ENCODE data around the gene CDKAL1.
"Not testable (repeated sequence)": the region's sequence is repeated elsewhere in the genome, so short reads cannot be mapped to it uniquely, and the experiment has no call there.

The CDKAL1 gene

DNA sequence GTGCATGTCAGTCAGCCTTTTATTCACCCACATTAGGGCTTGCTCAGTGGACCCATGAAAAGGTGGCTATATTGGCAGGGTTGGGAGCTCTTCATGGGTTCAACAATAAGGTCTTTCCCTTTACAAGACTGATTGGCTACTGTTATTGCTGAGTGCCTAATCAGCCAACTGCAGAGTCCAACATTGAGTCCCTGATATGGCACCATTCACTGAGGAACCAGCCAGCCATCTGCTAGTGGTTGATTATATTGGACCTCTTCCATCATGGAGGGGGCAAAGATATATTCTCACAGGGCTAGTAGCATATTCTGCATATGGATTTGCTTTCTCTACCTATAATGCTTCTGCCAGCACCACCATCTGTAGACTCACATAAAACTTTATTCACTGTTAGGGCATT lies 69.9 kb downstream of the CDKAL1 start:
- no peak for TF ChIP-seq FOXA1 (IDR thresholded peaks at IDR 0.05)
- no peak for TF ChIP-seq FOXM1 (IDR thresholded peaks at IDR 0.05; ENCODE audit: borderline replicate concordance)
- no peak for TF ChIP-seq LEF1 (IDR thresholded peaks at IDR 0.05; ENCODE audit: borderline replicate concordance)
- TF ChIP-seq BHLHE40 (IDR thresholded peaks at IDR 0.05; ENCODE audit: borderline replicate concordance), result no peak
- TF ChIP-seq HDGF (IDR thresholded peaks at IDR 0.05; ENCODE audit: borderline replicate concordance), result no peak
- ChIA-PET POLR2A (no interaction called here), CTCF (no interaction called here)
- DNase-seq (ENCODE audit: extremely low spot score), result no peak

DNA sequence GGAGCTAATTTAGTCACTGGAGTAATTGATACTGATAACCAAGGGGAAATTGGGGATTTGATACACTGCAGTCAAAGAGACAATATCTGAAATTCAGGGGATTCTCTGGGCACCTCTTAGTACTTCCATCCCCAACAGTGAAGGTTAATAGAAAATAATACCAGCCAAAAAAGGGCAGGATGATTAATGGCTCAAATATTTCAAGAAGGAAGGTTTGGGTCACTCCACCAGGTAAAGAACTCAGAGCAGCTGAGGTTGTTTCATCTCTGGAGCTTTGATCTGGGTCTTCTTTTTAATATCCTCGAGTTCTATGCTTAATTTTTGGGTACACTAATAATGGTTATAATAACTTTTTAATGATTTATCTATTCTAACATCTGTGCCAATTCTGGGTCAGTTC lies 70.8 kb downstream of the CDKAL1 start:
- DNase-seq (ENCODE audit: extremely low spot score), result no peak
- TF ChIP-seq BHLHE40 (IDR thresholded peaks at IDR 0.05; ENCODE audit: borderline replicate concordance), result no peak
- no peak for TF ChIP-seq FOXA1 (IDR thresholded peaks at IDR 0.05)
- TF ChIP-seq LEF1 (IDR thresholded peaks at IDR 0.05; ENCODE audit: borderline replicate concordance), result no peak
- TF ChIP-seq SUZ12 (IDR thresholded peaks at IDR 0.05), result no peak
- ChIA-PET CTCF (no interaction called here), POLR2A (no interaction called here)

DNA sequence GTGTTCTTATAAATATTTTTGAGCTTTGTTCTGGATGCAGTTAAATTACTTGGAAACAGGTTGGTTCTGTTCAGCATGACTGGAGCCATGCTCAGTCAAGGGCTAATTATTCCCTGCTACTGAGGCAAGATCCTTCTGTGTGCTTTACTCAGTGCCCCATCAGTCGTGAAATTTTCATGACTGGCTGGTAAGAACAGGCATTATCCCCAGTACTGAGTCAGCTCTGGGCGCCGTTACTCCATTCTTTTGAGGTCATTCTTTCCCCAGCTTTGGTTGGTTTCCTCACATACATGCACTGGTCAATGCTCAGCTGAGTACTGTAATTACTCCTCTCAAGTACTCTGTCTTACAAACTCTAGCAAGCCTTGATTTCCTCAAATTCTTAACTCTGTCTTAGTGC lies 71.3 kb downstream of the CDKAL1 start:
- no peak for DNase-seq (ENCODE audit: extremely low spot score)
- ChIA-PET POLR2A (no interaction called here), CTCF (no interaction called here)
- no peak for TF ChIP-seq SUZ12 (IDR thresholded peaks at IDR 0.05)
- no peak for TF ChIP-seq FOXK2 (IDR thresholded peaks at IDR 0.05)
- TF ChIP-seq, protein P1, sequence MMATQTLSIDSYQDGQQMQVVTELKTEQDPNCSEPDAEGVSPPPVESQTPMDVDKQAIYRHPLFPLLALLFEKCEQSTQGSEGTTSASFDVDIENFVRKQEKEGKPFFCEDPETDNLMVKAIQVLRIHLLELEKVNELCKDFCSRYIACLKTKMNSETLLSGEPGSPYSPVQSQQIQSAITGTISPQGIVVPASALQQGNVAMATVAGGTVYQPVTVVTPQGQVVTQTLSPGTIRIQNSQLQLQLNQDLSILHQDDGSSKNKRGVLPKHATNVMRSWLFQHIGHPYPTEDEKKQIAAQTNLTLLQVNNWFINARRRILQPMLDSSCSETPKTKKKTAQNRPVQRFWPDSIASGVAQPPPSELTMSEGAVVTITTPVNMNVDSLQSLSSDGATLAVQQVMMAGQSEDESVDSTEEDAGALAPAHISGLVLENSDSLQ (IDR thresholded peaks at IDR 0.05), result no peak
- TF ChIP-seq ARNT (IDR thresholded peaks at IDR 0.05), result no peak
- TF ChIP-seq L3MBTL2 (conservative IDR thresholded peaks at IDR 0.05), result no peak
- no peak for TF ChIP-seq ELF4 (IDR thresholded peaks at IDR 0.05)
- TF ChIP-seq BHLHE40 (IDR thresholded peaks at IDR 0.05; ENCODE audit: borderline replicate concordance), result no peak
- TF ChIP-seq FOXA1 (IDR thresholded peaks at IDR 0.05), result no peak
- no peak for TF ChIP-seq SP1 (IDR thresholded peaks at IDR 0.05)
- no peak for TF ChIP-seq LEF1 (IDR thresholded peaks at IDR 0.05; ENCODE audit: borderline replicate concordance)
- no peak for TF ChIP-seq HDGF (IDR thresholded peaks at IDR 0.05; ENCODE audit: borderline replicate concordance)
- no peak for TF ChIP-seq FOXM1 (IDR thresholded peaks at IDR 0.05; ENCODE audit: borderline replicate concordance)
- no peak for TF ChIP-seq CTBP1 (IDR thresholded peaks at IDR 0.05; ENCODE audit: borderline replicate concordance)
- TF ChIP-seq NFRKB (IDR thresholded peaks at IDR 0.05), result no peak
- no peak for TF ChIP-seq TARDBP (IDR thresholded peaks at IDR 0.05)
- TF ChIP-seq ZNF384 (IDR thresholded peaks at IDR 0.05), result no peak

DNA sequence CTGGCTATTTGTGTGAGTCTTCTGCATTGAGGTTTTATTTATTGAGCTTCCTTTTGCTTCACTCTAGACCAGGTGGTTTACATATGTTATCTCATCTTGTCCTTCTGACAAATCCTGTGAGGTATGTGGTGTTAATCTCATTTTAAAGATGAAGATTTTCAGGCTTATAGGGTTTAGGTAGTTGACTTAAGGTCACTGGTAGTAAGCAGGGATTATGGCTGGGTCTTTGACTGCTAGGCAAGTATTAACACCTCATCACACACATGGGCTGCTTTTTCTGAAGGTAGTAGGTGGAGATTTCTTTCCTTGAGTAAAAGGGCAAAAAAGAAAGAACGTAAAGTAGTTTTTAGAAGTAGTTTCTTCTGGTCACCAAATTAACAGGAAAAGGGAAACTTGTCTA lies 72.6 kb downstream of the CDKAL1 start:
- CTCF ChIA-PET, result no interaction called here
- POLR2A ChIA-PET, result no interaction called here

DNA sequence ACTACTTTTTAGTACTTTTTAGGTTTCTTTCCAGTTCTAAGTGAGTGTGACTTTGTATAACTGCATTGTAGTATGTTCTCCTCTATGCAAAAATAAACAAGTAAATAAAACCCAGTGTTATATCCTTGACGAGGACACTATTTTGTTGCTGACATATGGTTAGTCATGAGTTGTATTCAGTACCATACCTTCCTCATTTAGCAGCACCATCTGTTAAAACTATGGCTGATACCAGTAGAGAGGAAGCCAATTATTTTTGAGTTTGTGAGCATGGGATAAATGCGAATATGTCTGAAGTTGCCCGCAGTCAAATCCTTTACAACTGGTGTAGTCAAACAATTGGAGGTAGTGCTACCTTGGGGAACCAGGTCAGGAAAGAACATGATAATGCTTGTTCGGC lies 74.1 kb downstream of the CDKAL1 start:
- TF ChIP-seq NFRKB (IDR thresholded peaks at IDR 0.05) (no peak), LEF1 (IDR thresholded peaks at IDR 0.05; ENCODE audit: borderline replicate concordance) (no peak), L3MBTL2 (conservative IDR thresholded peaks at IDR 0.05) (no peak)
- TF ChIP-seq, protein P1 (IDR thresholded peaks at IDR 0.05), result no peak
- CTCF ChIA-PET, result no interaction called here
- POLR2A ChIA-PET, result no interaction called here
- DNase-seq (ENCODE audit: extremely low spot score), result no peak

More for the DNA sequence above, 72.6 kb downstream of the CDKAL1 start:
- DNase-seq (ENCODE audit: extremely low spot score), result no peak
- TF ChIP-seq BHLHE40 (IDR thresholded peaks at IDR 0.05; ENCODE audit: borderline replicate concordance) (no peak), HDGF (IDR thresholded peaks at IDR 0.05; ENCODE audit: borderline replicate concordance) (no peak), NFRKB (IDR thresholded peaks at IDR 0.05) (no peak), FOXM1 (IDR thresholded peaks at IDR 0.05; ENCODE audit: borderline replicate concordance) (no peak), L3MBTL2 (conservative IDR thresholded peaks at IDR 0.05) (no peak), TARDBP (IDR thresholded peaks at IDR 0.05) (no peak), ZNF384 (IDR thresholded peaks at IDR 0.05) (no peak), CTBP1 (IDR thresholded peaks at IDR 0.05; ENCODE audit: borderline replicate concordance) (no peak), SP1 (IDR thresholded peaks at IDR 0.05) (no peak), ARNT (IDR thresholded peaks at IDR 0.05) (no peak), SUZ12 (IDR thresholded peaks at IDR 0.05) (no peak), LEF1 (IDR thresholded peaks at IDR 0.05; ENCODE audit: borderline replicate concordance) (no peak), FOXK2 (IDR thresholded peaks at IDR 0.05) (no peak), FOXA1 (IDR thresholded peaks at IDR 0.05) (no peak), ELF4 (IDR thresholded peaks at IDR 0.05) (no peak)
- TF ChIP-seq, protein P1 (IDR thresholded peaks at IDR 0.05), result no peak

DNA sequence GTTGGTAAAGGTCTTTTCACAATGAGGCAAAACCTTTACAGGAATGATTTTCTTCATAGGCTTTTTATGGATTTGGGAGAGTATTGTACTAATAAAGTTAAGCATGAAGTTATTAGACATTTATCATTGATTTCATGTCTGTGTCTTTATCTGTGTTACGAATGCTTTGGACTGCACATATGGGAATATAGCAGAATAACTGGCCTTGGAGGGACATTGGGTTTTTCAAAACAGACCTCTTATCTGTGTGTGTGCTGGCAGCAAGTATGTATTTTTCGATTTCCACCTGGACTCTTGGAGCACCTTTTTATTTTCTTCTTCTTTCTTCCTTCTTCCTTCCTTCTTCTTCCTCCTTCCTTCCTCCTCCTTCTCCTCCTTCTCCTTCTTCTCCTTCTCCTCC lies 74.6 kb downstream of the CDKAL1 start:
- POLR2A ChIA-PET, result no interaction called here
- no peak for TF ChIP-seq CTBP1 (IDR thresholded peaks at IDR 0.05; ENCODE audit: borderline replicate concordance)
- no peak for TF ChIP-seq HDGF (IDR thresholded peaks at IDR 0.05; ENCODE audit: borderline replicate concordance)
- TF ChIP-seq ARNT (IDR thresholded peaks at IDR 0.05), result no peak
- no peak for DNase-seq (ENCODE audit: extremely low spot score)
- CTCF ChIA-PET, result no interaction called here

DNA sequence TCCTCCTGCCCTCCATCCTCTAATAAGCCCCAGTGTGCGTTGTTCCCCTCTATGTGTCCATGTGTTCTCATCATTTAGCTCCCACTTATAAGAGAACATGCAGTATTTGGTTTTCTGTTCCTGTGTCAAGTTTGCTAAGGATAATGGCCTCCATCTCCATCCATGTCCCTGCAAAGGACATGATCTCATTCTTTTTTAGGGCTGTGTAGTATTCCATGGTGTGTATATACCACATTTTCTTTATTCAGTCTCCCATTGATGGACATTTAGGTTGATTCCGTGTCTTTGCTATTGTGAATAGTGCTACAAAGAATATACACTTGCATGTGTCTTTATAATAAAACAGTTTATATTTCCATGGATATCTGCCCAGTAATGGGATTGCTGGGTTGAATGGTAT lies 75.7 kb downstream of the CDKAL1 start:
- CTCF ChIA-PET; POLR2A ChIA-PET; DNase-seq (ENCODE audit: extremely low spot score): not testable (repeated sequence)
